NCI-H2196 treated with DMSO at 0.1 percent for 48 hours (cell line): ENCODE results near the gene TICRR.

Experiments
- DNase-seq: peaks from one replicate; lab custom pipeline; 2025; ENCODE audit not compliant: unreplicated experiment; lab: John Stamatoyannopoulos, UW

Gene TICRR

GRCh38 chr15:89627256-89627970 is 52.1 kb downstream of the TICRR start:
- DNase-seq = no peak

- DNase-seq = no peak
These were observed 53.0 kb downstream of the TICRR start for GRCh38 chr15:89628301-89628700.

- DNase-seq = no peak
These were observed 53.8 kb downstream of the TICRR start for GRCh38 chr15:89628806-89629715.

DNA sequence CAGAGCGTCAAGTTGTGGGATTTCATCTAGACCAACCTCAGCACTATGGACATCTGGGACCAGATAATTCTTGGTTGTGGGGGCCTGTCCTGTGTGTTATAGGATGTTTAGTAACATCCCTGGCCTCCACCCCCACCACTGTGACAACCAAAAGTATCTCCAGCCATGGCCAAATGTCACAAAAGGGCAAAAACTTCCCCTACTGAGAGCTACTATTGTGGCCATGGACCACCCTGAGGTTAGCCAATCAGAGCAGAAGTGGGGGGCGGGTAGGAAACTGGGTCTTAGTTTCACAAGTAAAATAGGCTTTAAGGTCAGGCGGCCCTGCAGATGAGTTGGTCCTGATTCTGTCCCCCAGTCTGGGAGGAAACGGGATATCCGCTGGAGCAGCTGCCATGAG is 54.6 kb downstream of the TICRR start:
- no peak for DNase-seq

GRCh38 chr15:89630260-89630659 is 55.0 kb downstream of the TICRR start:
- DNase-seq = no peak

- no peak for DNase-seq
These were observed 56.0 kb downstream of the TICRR start for GRCh38 chr15:89630974-89631901.

DNA sequence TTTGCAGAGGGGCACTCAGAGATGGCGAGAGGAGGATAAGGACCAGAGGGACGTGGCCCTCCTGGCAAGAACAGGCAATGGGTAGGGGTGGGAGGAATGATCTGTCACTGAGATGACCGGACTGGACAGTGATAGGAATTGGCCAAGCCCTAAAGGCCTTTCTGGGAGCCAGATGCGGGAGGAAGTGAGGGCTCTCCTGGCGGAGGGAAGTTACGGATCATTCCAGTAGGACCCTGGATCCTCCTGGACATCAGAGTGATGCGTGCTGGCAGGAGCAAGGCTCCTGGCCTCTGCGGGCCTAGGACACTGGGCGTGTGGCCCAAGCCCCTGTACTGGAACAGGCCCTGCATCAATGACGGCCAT is 56.6 kb downstream of the TICRR start:
- no peak for DNase-seq

- no peak for DNase-seq
These were observed 57.5 kb downstream of the TICRR start for GRCh38 chr15:89632563-89633430.

- no peak for DNase-seq
These were observed 58.3 kb downstream of the TICRR start for GRCh38 chr15:89633585-89633984.

DNA sequence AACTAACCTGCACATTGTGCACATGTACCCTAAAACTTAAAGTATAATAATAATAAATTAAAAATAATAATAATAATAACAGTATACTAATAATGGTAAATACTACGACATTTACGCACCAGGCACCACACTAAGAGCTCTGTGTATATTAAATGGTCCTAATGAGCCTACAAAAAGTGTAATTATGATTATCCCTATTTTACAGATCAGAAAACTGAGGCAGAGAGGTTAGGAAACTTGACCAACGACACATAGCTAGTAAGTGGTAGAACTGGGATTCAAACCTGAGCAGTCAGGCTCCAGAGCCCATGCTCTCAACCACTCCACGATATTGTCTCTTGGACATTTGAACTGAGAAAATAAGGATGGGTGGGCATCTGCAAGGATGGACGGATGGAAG is 65.0 kb downstream of the TICRR start:
- DNase-seq = no peak

DNA sequence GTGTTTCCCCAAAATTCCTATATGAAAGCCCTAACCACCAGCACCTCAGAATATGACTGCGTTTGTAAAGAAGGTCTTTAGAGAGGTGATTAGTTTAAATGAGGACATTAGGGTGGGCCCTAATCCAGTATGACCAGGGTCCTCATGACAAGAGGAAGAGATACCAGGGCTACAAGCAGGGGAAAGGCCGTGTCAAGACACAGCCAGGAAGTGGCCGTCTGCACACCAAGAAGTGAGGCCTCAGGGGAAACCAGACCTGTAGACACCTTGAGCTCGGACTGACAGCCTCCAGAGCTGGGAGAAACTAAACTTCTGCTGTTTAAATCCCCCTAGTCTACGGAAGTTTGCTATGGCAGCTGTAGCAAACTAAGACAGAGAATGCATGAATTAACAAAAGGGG is 65.8 kb downstream of the TICRR start:
- DNase-seq = no peak

GRCh38 chr15:89642106-89642505 is 66.8 kb downstream of the TICRR start:
- DNase-seq = no peak

- no peak for DNase-seq
These were observed 70.4 kb downstream of the TICRR start for GRCh38 chr15:89645680-89646079.

- no peak for DNase-seq
These were observed 71.3 kb downstream of the TICRR start for GRCh38 chr15:89646416-89647141.

GRCh38 chr15:89647191-89647851 is 72.1 kb downstream of the TICRR start:
- DNase-seq = no peak

DNA sequence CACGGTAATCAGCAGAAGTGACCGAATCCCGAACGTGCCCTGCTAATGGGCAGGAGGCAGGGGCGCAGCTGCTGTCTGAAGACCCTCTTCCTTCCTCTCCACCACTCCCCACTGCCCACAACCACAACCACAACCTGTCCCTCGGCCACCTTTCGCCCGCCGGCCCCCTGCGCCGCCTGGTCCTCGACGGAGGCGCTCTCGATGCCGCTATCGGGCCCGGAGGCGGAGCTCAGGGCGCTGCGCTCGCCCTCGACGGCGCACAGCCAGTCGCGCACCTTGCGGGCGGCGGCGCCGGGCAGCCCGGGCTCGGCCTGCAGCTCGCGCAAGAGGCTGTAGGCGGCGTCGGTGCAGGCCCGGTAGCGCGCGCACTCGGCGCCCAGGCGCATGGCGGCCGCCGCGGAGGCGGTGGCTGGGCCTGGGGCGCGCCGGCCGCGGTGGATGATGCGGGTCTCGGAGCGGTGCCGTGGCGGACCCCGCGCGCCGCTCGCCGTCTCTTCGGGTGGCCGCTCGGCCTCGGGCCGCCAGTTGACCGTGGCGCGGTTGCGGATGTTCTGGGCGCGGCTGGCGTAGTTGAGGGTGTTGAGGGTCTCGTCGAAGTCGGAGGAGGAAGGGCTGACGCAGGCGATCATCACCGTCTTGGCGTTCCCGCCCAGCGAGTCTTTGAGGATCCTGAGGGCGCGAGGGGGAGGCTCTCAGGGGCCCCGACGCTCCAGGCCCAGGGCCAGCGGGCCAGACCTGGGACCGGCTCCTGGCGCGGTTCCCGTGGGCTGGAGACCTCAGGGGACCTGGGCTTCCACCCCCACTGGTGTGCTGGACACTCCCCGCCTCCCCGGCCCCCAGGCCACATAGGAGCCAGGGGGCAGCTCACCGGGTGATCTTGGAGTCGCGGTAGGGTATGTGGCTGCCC is 73.1 kb downstream of the TICRR start:
- DNase-seq = no peak

DNA sequence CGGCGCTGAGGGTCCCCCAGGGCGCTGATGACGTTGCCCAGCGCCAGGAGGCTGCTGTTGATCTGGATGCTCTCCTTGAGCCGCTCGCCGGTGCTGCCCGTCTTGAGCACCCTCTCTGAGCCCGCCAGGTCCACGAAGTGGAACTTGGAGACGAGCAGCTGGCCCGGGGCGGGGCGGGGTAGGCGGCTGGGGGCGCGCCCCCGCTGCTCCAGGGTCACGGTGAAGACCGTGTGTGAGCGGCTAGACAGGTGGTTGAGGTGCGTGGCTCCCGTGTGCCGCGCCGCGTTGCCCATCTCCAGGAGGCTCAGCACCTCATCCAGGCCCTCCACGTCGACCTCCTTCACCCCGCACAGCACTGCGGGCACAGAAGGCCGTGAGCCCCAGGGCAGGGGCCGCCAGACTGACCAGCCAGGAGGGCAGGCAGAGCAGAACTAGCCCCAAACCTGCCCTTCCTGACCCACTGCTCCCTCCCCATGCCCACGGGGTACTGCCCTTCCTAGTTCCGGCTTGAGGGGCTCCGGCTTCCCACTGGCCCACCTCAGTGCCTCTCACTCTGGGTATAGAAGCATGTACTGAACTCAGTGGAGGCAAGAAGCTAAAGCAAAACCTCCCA is 73.8 kb downstream of the TICRR start:
- DNase-seq = no peak

GRCh38 chr15:89649716-89650115 is 74.4 kb downstream of the TICRR start:
- no peak for DNase-seq
